AG04449 (cell line): ENCODE results near the gene GXYLT2.

Experiments
- CTCF ChIA-PET: fragments of 350-600 bp; formaldehyde crosslinking; extraction: SDS; loops from one replicate; lab custom pipeline; 2021; ENCODE audit warnings: antibody characterized with exemption; lab: Yijun Ruan, JAX
- POLR2A ChIA-PET: fragments of 400-600, 350-600 bp; formaldehyde crosslinking; extraction: SDS; loops from one replicate; lab custom pipeline; 2020; ENCODE audit warnings: antibody characterized with exemption, inconsistent platforms; lab: Yijun Ruan, JAX
- DNase-seq: peaks from one replicate; pipeline ENCODE4 v3.0.0-alpha.2; 2010; ENCODE audit warnings: low read depth, low spot score
- H3K4me3 ChIP-seq: 2 replicates; pipeline ENCODE4 v1.5.1; 2011; ENCODE audit warnings: low read depth, mild to moderate bottlenecking, control low read depth, low read length
- CTCF ChIP-seq: IDR thresholded peaks from one replicate; pipeline ENCODE4 v1.5.1; 2011; ENCODE audit warnings: mild to moderate bottlenecking, moderate library complexity, low read length, control low read depth, inconsistent platforms; ENCODE audit not compliant: insufficient read depth; ENCODE audit errors: missing control alignments

Gene GXYLT2, protein sequence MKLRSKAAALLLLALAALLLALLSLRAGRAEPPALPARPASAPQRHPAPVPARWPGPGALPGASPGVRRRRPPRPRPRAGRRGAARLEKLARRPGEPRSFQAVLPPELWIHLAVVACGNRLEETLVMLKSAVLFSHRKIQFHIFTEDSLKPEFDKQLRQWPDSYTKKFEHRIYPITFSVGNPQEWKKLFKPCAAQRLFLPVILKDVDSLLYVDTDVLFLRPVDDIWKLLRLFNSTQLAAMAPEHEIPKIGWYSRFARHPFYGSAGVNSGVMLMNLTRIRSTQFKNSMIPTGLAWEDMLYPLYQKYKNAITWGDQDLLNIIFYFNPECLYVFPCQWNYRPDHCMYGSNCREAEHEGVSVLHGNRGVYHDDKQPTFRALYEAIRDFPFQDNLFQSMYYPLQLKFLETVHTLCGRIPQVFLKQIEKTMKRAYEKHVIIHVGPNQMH

GRCh38 chr3:72887705-72888545 lies at the start of gene GXYLT2:
Gene GXYLT2, plus strand, starts transcription at chr3:72888046. Its CDS starts 188 bp downstream, at chr3:72888234.
- H3K4me3 ChIP-seq: peak within 1 kb of the TSS; percentile 67
- no peak for DNase-seq
- CTCF ChIA-PET: interaction anchor here (0.7 to 3.6 kb wide), 11 partner anchors 10 to 1013 kb away, joined by 3 to 21 read pairs (median 3); no protein-coding TSS in a partner anchor

GRCh38 chr3:72839057-72839456 lies 48.8 kb upstream of the GXYLT2 start:
- no peak for TF ChIP-seq CTCF
- POLR2A ChIA-PET: no interaction called here
- DNase-seq: no peak
- H3K4me3 ChIP-seq: no peak overlapping the region
- CTCF ChIA-PET: no interaction called here

More at GRCh38 chr3:72887705-72888545, at the start of gene GXYLT2:
- TF ChIP-seq CTCF: no peak
- POLR2A ChIA-PET: interaction anchor here (0.6 kb wide), 1 partner anchor 22 kb away, joined by 3 read pairs; no protein-coding TSS in a partner anchor

DNA sequence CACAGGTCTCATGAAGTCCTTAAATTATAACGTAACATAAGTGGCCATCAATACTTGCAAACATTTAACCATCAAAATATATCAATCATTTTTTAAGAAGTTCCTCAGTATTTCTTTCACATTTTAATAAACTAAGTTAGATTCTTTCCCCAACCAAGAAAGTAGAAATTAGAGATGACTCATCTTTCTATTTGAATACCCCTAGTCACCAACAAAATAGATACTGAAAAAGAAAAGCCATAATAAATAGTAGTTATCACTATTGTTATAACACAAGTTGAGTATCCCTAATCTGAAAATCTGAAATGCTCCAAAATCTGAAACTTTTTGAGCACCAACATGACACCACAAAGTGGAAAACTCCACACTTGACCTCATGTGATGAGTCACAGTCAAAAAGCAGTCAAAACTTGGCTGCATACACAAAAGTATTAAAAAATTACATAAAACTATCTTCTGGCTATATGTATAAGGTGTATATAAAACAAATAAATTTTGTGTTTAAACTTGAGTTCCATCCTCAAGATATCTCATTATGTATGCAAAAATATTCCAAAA lies 43.3 kb upstream of the GXYLT2 start:
- POLR2A ChIA-PET: no interaction called here
- no peak for DNase-seq
- no peak for TF ChIP-seq CTCF
- CTCF ChIA-PET: no interaction called here
- H3K4me3 ChIP-seq: no peak overlapping the region

DNA sequence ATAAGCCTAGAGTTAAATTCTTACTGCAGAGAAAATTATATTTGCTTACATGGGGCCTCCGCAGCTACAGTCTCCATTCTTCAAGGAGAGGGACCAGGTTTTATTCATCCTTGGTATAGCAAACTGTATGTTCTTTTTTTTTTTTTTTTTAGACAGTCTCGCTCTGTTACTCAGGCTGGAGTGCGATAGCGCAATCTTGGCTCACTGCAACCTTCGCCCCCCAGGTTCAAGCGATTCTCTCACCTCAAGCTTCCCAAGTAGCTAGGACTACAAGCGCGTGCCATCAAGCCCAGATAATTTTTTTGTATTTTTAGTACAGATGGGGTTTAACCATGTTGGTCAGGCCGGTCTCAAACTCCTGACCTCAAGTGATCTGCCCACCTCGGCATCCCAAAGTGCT lies 41.7 kb upstream of the GXYLT2 start:
- TF ChIP-seq CTCF: no peak
- H3K4me3 ChIP-seq: no peak overlapping the region
- POLR2A ChIA-PET: no interaction called here
- CTCF ChIA-PET: interaction anchor here (0.7 to 1.4 kb wide), 4 partner anchors 15 to 972 kb away, joined by 3 to 5 read pairs (median 4); no protein-coding TSS in a partner anchor
- no peak for DNase-seq

- CTCF ChIA-PET: interaction anchor here (1.5 to 6.0 kb wide), 4 partner anchors 25 to 1118 kb away, joined by 7 to 135 read pairs (median 37); no protein-coding TSS in a partner anchor
- no peak for TF ChIP-seq CTCF
- DNase-seq: no peak
- H3K4me3 ChIP-seq: peak overlapping the region; percentile 94
- POLR2A ChIA-PET: no interaction called here
Observed at GRCh38 chr3:72847282-72847681, 40.6 kb upstream of the GXYLT2 start.
